Neural progenitor cell (in vitro differentiated cells): Measurements from ENCODE around the gene MMP28. TPM values are rescaled to one million over a fixed set of nuclear protein-coding genes. Genes with fewer than 3 reads are reported as not detected.

ENCODE experiments used
- DNase-seq: peaks from one replicate; pipeline ENCODE4 v3.0.0-alpha.2; 2016; ENCODE audit warnings: low spot score
- H2AFZ ChIP-seq: fragments of 200-600 bp; sonication (generic); replicated peaks from 2 replicates; pipeline ENCODE4 v1.6.1; 2016; ENCODE audit warnings: antibody characterized with exemption
- H3F3A ChIP-seq: fragments of 200-600 bp; sonication (generic); 2 replicates; pipeline ENCODE4 v1.6.1; 2016; ENCODE audit warnings: antibody characterized with exemption, low read depth
- H3K27ac ChIP-seq: fragments of 200-600 bp; sonication (generic); 2 replicates; pipeline ENCODE4 v1.5.1; 2016; ENCODE audit warnings: mild to moderate bottlenecking
- H3K27me3 ChIP-seq: fragments of 200-600 bp; sonication (generic); 2 replicates; pipeline ENCODE4 v1.6.1; 2016; ENCODE audit warnings: mild to moderate bottlenecking, moderate library complexity
- H3K36me3 ChIP-seq: fragments of 200-600 bp; sonication (generic); 2 replicates; pipeline ENCODE4 v1.5.1; 2016
- H3K4me1 ChIP-seq: fragments of 200-600 bp; sonication (generic); 2 replicates; pipeline ENCODE4 v1.6.1; 2016; ENCODE audit warnings: mixed run types
- H3K4me2 ChIP-seq: fragments of 200-600 bp; sonication (generic); 2 replicates; pipeline ENCODE4 v1.6.1; 2016
- H3K4me3 ChIP-seq: fragments of 200-600 bp; sonication (generic); 2 replicates; pipeline ENCODE4 v1.5.1; 2016
- H3K79me2 ChIP-seq: fragments of 200-600 bp; sonication (generic); 2 replicates; pipeline ENCODE4 v1.6.1; 2016; ENCODE audit warnings: low read depth
- H3K9ac ChIP-seq: fragments of 200-600 bp; sonication (generic); 2 replicates; pipeline ENCODE4 v1.6.1; 2016
- H3K9me3 ChIP-seq: fragments of 200-600 bp; sonication (generic); 2 replicates; pipeline ENCODE4 v1.5.1; 2016; ENCODE audit warnings: low read depth
- H4K20me1 ChIP-seq: fragments of 200-600 bp; sonication (generic); 2 replicates; pipeline ENCODE4 v1.6.1; 2016; ENCODE audit warnings: low read depth
- H3K27ac Mint-ChIP-seq: 3 replicates; pipeline ENCODE4 v1.8.0; 2021; ENCODE audit warnings: mixed read lengths
- H3K27me3 Mint-ChIP-seq: 2 replicates; pipeline ENCODE4 v1.8.0; 2022; ENCODE audit warnings: low read depth, mild to moderate bottlenecking, inconsistent platforms, moderate library complexity, mixed read lengths; ENCODE audit not compliant: insufficient read depth
- H3K36me3 Mint-ChIP-seq: 3 replicates; pipeline ENCODE4 v1.8.0; 2021; ENCODE audit warnings: mixed read lengths
- H3K4me1 Mint-ChIP-seq: 3 replicates; pipeline ENCODE4 v1.8.0; 2021; ENCODE audit warnings: mixed read lengths
- H3K4me3 Mint-ChIP-seq: 3 replicates; pipeline ENCODE4 v1.8.0; 2021; ENCODE audit warnings: mild to moderate bottlenecking, moderate library complexity, mixed read lengths
- H3K9me3 Mint-ChIP-seq: 3 replicates; pipeline ENCODE4 v1.8.0; 2020; ENCODE audit warnings: mixed read lengths
- CTCF ChIP-seq: fragments of 200-600 bp; sonication (generic); IDR thresholded peaks from 2 replicates; pipeline ENCODE4 v1.5.1; 2017; ENCODE audit warnings: antibody characterized with exemption, mild to moderate bottlenecking
- EZH2 ChIP-seq: fragments of 200-600 bp; sonication (generic); IDR thresholded peaks from 2 replicates; pipeline ENCODE4 v1.6.1; 2017; ENCODE audit warnings: antibody characterized with exemption, mild to moderate bottlenecking, moderate library complexity
- EZH2phosphoT487 ChIP-seq: fragments of 200-600 bp; sonication (generic); IDR thresholded peaks from 2 replicates; pipeline ENCODE4 v1.6.1; 2017; ENCODE audit warnings: antibody characterized with exemption
- total RNA-seq: library from RNA; depleted of rRNA; stranded (reverse); fragments of >200 nt; gene quantifications from 2 replicates; pipeline ENCODE4 v1.2.3, GENCODE V29; 2015; ENCODE audit warnings: low replicate concordance

The MMP28 gene
- total RNA-seq, 1 donor from 2014 or later: not detected

- peaks cover 6% of the 10 kb centered on the region for H3K36me3 Mint-ChIP-seq
- peaks cover 31% of the 10 kb centered on the region for H4K20me1 ChIP-seq
- no peaks in the 10 kb centered on the region for H3K9me3 ChIP-seq
- H2AFZ ChIP-seq: no peak overlapping the region
- TF ChIP-seq EZH2: no peak
- TF ChIP-seq EZH2phosphoT487: no peak
- no peak for TF ChIP-seq CTCF
- H3K4me2 ChIP-seq: no peak overlapping the region
- peaks cover 42% of the 10 kb centered on the region for H3K27me3 ChIP-seq
- H3K79me2 ChIP-seq: no peaks in the 10 kb centered on the region
- H3K4me1 Mint-ChIP-seq: peaks cover 25% of the 10 kb centered on the region
- DNase-seq: no peak
- peaks cover 8% of the 10 kb centered on the region for H3F3A ChIP-seq
- H3K27ac Mint-ChIP-seq: no peak overlapping the region
- H3K4me3 ChIP-seq: no peak overlapping the region
- no peaks in the 10 kb centered on the region for H3K36me3 ChIP-seq
- H3K4me1 ChIP-seq: peaks cover 17% of the 10 kb centered on the region
- H3K27ac ChIP-seq: no peak overlapping the region
- H3K9ac ChIP-seq: no peak overlapping the region
- H3K4me3 Mint-ChIP-seq: no peak overlapping the region
- peaks cover 9% of the 10 kb centered on the region for H3K27me3 Mint-ChIP-seq
- H3K9me3 Mint-ChIP-seq: no peaks in the 10 kb centered on the region
Observed at GRCh38 chr17:35734396-35734795, 61.0 kb downstream of the MMP28 start.

- H3K4me1 Mint-ChIP-seq: peaks cover 31% of the 10 kb centered on the region
- Histone ChIP-seq H3K4me2 (no peak overlapping the region), H3F3A (peaks cover 12% of the 10 kb centered on the region), H3K4me3 (no peak overlapping the region), H3K9me3 (no peaks in the 10 kb centered on the region), H3K36me3 (no peaks in the 10 kb centered on the region), H4K20me1 (peaks cover 36% of the 10 kb centered on the region), H3K79me2 (no peaks in the 10 kb centered on the region), H3K9ac (no peak overlapping the region), H3K27ac (no peak overlapping the region), H3K4me1 (peaks cover 22% of the 10 kb centered on the region), H2AFZ (no peak overlapping the region), H3K27me3 (peaks cover 32% of the 10 kb centered on the region)
- TF ChIP-seq EZH2: no peak
- TF ChIP-seq EZH2phosphoT487: no peak
- no peak for TF ChIP-seq CTCF
- H3K27me3 Mint-ChIP-seq: peaks cover 8% of the 10 kb centered on the region
- H3K4me3 Mint-ChIP-seq: no peak overlapping the region
- H3K9me3 Mint-ChIP-seq: no peaks in the 10 kb centered on the region
- peaks cover 6% of the 10 kb centered on the region for H3K36me3 Mint-ChIP-seq
- H3K27ac Mint-ChIP-seq: no peak overlapping the region
- no peak for DNase-seq
Observed at GRCh38 chr17:35733366-35733765, 62.1 kb downstream of the MMP28 start.

GRCh38 chr17:35732806-35733136 is 62.7 kb downstream of the MMP28 start:
- Histone ChIP-seq H3K4me1 (peaks cover 22% of the 10 kb centered on the region), H3K79me2 (no peaks in the 10 kb centered on the region), H3F3A (peaks cover 12% of the 10 kb centered on the region), H3K36me3 (no peaks in the 10 kb centered on the region), H3K27me3 (peaks cover 26% of the 10 kb centered on the region), H3K9ac (no peak overlapping the region), H3K4me3 (peak overlapping the region; percentile 96), H4K20me1 (peaks cover 37% of the 10 kb centered on the region), H3K4me2 (peak overlapping the region; percentile 93), H3K9me3 (no peaks in the 10 kb centered on the region), H3K27ac (no peak overlapping the region), H2AFZ (no peak overlapping the region)
- TF ChIP-seq EZH2phosphoT487 (no peak), CTCF (no peak), EZH2 (no peak)
- Mint-ChIP-seq H3K4me1 (peaks cover 36% of the 10 kb centered on the region), H3K4me3 (peak overlapping the region; percentile 96), H3K36me3 (peaks cover 6% of the 10 kb centered on the region), H3K9me3 (no peaks in the 10 kb centered on the region), H3K27me3 (peaks cover 8% of the 10 kb centered on the region), H3K27ac (no peak overlapping the region)
- no peak for DNase-seq
